Right atrium auricular region (tissue), 2 donors: ENCODE results near the gene MFSD6. TPM values are rescaled to one million over a fixed set of nuclear protein-coding genes. Genes with fewer than 3 reads are reported as not detected.

ENCODE experiments used
- DNase-seq: peaks from one replicate; pipeline ENCODE4 v3.0.0-alpha.2; 2019; ENCODE audit warnings: low spot score
- H3K27ac ChIP-seq, 2 donors: fragments of 200-600 bp; sonication (generic); 1 replicate in 1 of 2; 2 replicates in 1 of 2; pipeline ENCODE4 v1.5.1; 2016 to 2019
- H3K27me3 ChIP-seq, 2 donors: fragments of 200-600 bp; sonication (generic); one replicate each; pipeline versions ENCODE4 v1.5.1 to v1.6.0; 2017 to 2019
- H3K36me3 ChIP-seq: fragments of 200-600 bp; sonication (generic); one replicate; pipeline ENCODE4 v1.5.1; 2016
- H3K4me1 ChIP-seq, 2 donors: fragments of 200-600 bp; sonication (generic); one replicate each; pipeline versions ENCODE4 v1.5.1 to v1.6.0; 2017 to 2019
- H3K4me3 ChIP-seq, 2 donors: fragments of 200-600 bp; sonication (generic); 1 replicate in 1 of 2; 2 replicates in 1 of 2; pipeline ENCODE4 v1.5.1; 2017 to 2019; ENCODE audit warnings: mild to moderate bottlenecking in 1 of 2, moderate library complexity in 1 of 2
- H3K9me3 ChIP-seq, 2 donors: fragments of 200-600 bp; sonication (generic); one replicate each; pipeline ENCODE4 v1.5.1; 2019
- total RNA-seq, 2 donors: library from RNA; depleted of rRNA; stranded (reverse); fragments of >200 nt; gene quantifications; one replicate each; pipeline ENCODE4 v1.1.0, GENCODE V29; 2016
- TF ChIP-seq, protein P1 (sequence below), 2 donors: fragments of 200-600 bp; sonication (generic); IDR thresholded peaks; one replicate each; pipeline ENCODE4 v1.5.1; 2019; ENCODE audit warnings: antibody characterized with exemption in 2 of 2

MFSD6 gene
- total RNA-seq, 2 donors from 2014 or later: 57.2 to 72.7 TPM

DNA sequence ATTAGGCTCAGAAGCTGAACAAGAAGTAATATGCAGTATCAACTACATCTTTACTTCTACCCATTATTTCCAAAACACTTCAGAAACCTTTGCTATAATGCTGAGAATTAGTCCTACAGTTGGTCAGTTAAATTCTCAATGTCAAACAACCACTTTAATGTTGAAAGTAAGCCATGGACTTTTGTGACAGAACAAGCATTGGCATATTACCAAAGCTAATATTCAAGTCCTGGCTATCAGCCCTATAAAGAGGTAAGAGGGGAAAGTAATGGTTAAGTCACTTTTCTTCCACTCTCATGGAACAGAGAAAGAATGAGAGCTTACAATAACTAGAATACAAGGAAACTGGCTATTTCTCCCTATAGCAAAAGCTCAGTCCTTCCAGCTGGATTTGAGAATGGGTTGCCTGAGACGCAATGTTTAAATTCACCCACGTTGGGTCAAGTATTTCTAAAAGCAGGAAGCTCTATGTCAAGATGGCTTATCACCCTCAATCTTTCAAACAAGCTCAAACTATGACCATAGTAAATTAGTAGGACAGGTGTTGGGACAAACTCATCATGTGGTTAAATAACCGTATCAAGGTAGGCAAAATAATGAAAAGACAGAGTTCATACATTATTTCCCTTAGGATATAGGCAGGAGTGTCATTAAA is 31.4 kb upstream of the MFSD6 start:
- TF ChIP-seq, protein P1, sequence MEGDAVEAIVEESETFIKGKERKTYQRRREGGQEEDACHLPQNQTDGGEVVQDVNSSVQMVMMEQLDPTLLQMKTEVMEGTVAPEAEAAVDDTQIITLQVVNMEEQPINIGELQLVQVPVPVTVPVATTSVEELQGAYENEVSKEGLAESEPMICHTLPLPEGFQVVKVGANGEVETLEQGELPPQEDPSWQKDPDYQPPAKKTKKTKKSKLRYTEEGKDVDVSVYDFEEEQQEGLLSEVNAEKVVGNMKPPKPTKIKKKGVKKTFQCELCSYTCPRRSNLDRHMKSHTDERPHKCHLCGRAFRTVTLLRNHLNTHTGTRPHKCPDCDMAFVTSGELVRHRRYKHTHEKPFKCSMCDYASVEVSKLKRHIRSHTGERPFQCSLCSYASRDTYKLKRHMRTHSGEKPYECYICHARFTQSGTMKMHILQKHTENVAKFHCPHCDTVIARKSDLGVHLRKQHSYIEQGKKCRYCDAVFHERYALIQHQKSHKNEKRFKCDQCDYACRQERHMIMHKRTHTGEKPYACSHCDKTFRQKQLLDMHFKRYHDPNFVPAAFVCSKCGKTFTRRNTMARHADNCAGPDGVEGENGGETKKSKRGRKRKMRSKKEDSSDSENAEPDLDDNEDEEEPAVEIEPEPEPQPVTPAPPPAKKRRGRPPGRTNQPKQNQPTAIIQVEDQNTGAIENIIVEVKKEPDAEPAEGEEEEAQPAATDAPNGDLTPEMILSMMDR (IDR thresholded peaks at IDR 0.05): no peak

DNA sequence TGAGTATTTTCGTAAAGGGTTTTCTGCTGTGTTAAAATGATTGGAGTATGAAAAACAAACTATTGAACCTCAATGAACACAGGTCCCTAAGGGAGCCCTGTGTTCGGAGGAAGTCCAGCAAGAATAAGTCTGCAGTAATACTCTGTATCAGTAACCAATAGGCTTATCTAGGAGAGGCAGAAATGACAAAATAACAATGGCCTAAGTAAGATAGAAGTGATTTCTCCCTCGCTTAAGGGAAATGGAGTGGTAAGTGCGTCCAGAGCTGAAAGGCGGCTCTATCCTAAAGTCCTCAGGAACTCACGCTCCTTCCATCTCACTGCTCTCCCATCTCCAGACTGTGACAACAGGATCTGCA is 29.3 kb upstream of the MFSD6 start:
- peaks cover 0 to 15% of the 10 kb centered on the region in 2 donors for H3K4me1 ChIP-seq
- no peaks in the 10 kb centered on the region for H3K27me3 ChIP-seq
- no peaks in the 10 kb centered on the region for H3K9me3 ChIP-seq
- H3K27ac ChIP-seq: peak overlapping the region; percentile 14 to 54
- H3K36me3 ChIP-seq: no peaks in the 10 kb centered on the region
- no peak overlapping the region for H3K4me3 ChIP-seq
- TF ChIP-seq, protein P1 (IDR thresholded peaks at IDR 0.05): no peak
- no peak for DNase-seq

More for the DNA sequence above, 31.4 kb upstream of the MFSD6 start:
- H3K4me3 ChIP-seq: no peak overlapping the region
- no peak overlapping the region for H3K27ac ChIP-seq
- H3K27me3 ChIP-seq: no peaks in the 10 kb centered on the region
- DNase-seq: no peak
- H3K4me1 ChIP-seq: peaks cover 0 to 15% of the 10 kb centered on the region in 2 donors
- H3K36me3 ChIP-seq: no peaks in the 10 kb centered on the region
- H3K9me3 ChIP-seq: no peaks in the 10 kb centered on the region

DNA sequence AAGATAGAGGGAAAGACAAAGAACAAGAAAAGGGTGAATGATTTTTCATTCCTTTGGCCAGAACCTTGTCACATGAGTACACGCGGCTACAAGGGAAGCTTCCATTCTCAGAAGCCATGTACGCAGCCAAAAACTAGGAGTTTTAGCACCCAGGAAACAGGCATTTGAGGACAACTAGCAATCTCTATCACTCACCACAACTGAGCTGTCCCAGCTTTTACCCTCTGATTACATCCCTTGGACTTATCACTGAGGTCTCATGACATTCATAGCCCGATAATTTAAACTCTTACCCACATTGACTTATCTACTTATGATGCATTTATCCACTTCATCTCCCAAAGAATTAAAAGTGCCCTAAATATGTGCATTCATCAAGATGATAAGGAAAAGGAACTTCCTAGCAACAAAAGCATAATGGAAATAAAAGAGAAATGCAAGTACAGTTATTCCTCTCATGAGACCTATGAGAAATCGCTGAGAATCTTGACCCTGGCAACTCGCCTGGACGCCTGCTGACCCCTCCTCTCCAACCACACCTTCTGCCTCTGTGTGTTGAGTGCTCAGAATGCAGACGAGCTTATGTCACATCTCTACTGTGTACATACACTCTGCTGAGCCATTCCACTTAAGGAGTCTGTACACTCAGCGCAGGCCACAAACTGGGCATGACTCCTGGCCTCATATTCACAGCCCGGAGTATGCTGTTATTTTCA is 28.7 kb upstream of the MFSD6 start:
- H3K27me3 ChIP-seq: no peaks in the 10 kb centered on the region
- peak overlapping the region; percentile 14 to 54 for H3K27ac ChIP-seq
- TF ChIP-seq, protein P1 (IDR thresholded peaks at IDR 0.05): no peak
- no peak overlapping the region for H3K4me3 ChIP-seq
- peaks cover 0 to 15% of the 10 kb centered on the region in 2 donors for H3K4me1 ChIP-seq
- DNase-seq: no peak
- no peaks in the 10 kb centered on the region for H3K36me3 ChIP-seq
- no peaks in the 10 kb centered on the region for H3K9me3 ChIP-seq

DNA sequence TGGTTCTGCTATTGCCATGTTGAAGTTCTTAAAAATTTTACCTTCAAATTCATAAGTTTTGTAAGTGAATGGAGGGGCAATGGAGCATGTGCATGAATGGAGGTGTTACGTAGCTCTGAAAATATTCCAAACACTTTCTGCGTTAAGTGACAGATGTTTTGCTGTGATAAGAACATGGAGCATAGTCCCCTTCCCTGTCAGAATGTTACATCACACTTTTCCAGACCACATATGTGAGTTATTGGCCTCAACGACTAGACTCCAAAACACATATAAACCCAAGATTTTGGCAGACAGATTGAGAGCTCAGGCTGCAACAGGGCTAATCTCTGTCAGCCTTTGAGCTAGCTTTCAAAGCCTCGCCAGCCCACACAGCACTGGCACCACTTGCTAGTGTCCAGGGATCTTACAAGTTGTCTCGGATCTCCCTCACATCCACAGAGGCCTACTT is 27.2 kb upstream of the MFSD6 start:
- Histone ChIP-seq H3K27ac (no peak overlapping the region), H3K4me1 (peaks cover 0 to 15% of the 10 kb centered on the region in 2 donors), H3K27me3 (no peaks in the 10 kb centered on the region), H3K4me3 (no peak overlapping the region), H3K9me3 (no peaks in the 10 kb centered on the region), H3K36me3 (no peaks in the 10 kb centered on the region)
- no peak for DNase-seq
- TF ChIP-seq, protein P1 (IDR thresholded peaks at IDR 0.05): no peak

DNA sequence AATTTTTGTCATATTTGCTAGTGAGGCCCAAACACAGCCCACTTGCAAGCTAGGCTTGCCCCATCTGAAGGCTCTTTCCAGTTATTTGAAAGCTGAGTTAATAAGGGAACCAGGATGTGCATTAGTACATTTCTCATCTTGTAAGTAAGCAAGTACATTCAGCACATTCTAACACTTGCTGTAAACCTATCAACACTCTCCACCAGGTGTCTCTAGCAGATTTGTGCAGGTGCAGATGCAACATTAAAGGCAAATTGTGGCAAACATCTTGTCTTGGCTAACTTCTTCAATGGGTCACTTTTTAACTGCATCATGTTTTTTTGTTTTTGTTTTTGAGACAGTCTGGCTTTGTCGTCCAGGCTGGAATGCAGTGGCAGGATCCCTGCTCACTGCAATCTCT is 25.3 kb upstream of the MFSD6 start:
- Histone ChIP-seq H3K27ac (no peak overlapping the region), H3K27me3 (no peaks in the 10 kb centered on the region), H3K36me3 (no peaks in the 10 kb centered on the region), H3K4me3 (no peak overlapping the region), H3K4me1 (peaks cover 0 to 15% of the 10 kb centered on the region in 2 donors), H3K9me3 (no peaks in the 10 kb centered on the region)
- TF ChIP-seq, protein P1 (IDR thresholded peaks at IDR 0.05): peak; percentile 16 to 62
- DNase-seq: no peak
